ENCODE results near the gene GRAMD2B. TPM values are rescaled to one million over a fixed set of nuclear protein-coding genes. Genes with fewer than 3 reads are reported as not detected.

The GRAMD2B gene
- total RNA-seq, 3 donors from 2014 or later = 44.8 to 83.3 (median 55.6) TPM

DNA sequence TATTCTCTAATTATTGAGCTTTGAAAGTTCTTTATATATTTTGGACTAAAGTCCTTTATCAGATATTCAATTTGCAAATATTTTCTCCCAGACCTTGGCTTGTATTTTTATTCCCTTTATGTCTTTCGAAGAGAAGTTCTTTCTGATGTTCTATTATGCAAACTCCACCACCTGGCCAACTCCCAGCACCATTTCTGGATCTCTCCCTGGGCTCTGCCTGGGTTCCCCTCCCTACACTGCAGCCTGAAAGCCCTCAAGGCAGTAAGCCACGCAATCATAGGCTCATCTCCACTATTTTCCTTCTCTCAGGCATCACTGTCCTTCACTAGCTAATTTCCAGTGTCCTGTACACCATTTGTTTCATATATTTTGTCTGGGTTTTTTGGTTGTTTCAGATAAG, 76.1 kb downstream of the GRAMD2B start:
- no peaks in the 10 kb centered on the region for H3K9me3 ChIP-seq
- no peak overlapping the region for H3K4me3 ChIP-seq
- DNase-seq (no peak), ATAC-seq (no peak)
- H3K4me1 ChIP-seq (ENCODE audit: low read depth) = peaks cover 8% of the 10 kb centered on the region
- TF ChIP-seq, protein P1, sequence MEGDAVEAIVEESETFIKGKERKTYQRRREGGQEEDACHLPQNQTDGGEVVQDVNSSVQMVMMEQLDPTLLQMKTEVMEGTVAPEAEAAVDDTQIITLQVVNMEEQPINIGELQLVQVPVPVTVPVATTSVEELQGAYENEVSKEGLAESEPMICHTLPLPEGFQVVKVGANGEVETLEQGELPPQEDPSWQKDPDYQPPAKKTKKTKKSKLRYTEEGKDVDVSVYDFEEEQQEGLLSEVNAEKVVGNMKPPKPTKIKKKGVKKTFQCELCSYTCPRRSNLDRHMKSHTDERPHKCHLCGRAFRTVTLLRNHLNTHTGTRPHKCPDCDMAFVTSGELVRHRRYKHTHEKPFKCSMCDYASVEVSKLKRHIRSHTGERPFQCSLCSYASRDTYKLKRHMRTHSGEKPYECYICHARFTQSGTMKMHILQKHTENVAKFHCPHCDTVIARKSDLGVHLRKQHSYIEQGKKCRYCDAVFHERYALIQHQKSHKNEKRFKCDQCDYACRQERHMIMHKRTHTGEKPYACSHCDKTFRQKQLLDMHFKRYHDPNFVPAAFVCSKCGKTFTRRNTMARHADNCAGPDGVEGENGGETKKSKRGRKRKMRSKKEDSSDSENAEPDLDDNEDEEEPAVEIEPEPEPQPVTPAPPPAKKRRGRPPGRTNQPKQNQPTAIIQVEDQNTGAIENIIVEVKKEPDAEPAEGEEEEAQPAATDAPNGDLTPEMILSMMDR (IDR thresholded peaks at IDR 0.05) = no peak
- no peaks in the 10 kb centered on the region for H3K36me3 ChIP-seq (ENCODE audit: low read depth)
- intact Hi-C loops (cut with DNase I, micrococcal nuclease) = no loop called here

DNA sequence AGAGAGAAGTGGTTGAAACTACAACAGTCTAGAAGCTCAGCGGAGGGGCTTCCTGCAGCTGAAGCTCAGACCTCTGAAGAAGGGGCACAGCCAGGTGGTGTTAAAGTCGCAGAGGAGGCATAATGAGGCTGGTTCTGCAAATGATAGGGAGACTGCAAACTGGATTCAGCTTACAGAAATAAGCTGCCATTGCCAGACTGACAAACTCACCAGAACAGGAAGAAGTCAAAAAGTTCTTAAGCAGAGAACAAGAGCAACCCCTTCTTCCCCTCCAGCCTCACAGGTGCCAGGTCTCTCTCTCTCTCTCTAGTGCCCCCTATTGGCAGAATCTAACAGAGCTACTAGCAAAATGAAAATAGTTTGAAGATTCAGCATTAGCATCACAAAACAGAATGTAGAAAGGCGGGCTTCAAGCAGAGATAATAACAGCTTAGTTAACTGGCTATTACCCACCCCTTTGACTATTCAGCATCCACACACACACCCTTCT, 76.7 kb downstream of the GRAMD2B start:
- TF ChIP-seq, protein P1 (IDR thresholded peaks at IDR 0.05) = peak; percentile 32
- no peaks in the 10 kb centered on the region for H3K9me3 ChIP-seq
- H3K4me3 ChIP-seq = no peak overlapping the region
- no peaks in the 10 kb centered on the region for H3K36me3 ChIP-seq (ENCODE audit: low read depth)
- peak in 1 of 3 donors; percentile 50 for DNase-seq
- peaks cover 8% of the 10 kb centered on the region for H3K4me1 ChIP-seq (ENCODE audit: low read depth)
- intact Hi-C loops (cut with DNase I, micrococcal nuclease) = no loop called here
- ATAC-seq = peak; percentile 74

DNA sequence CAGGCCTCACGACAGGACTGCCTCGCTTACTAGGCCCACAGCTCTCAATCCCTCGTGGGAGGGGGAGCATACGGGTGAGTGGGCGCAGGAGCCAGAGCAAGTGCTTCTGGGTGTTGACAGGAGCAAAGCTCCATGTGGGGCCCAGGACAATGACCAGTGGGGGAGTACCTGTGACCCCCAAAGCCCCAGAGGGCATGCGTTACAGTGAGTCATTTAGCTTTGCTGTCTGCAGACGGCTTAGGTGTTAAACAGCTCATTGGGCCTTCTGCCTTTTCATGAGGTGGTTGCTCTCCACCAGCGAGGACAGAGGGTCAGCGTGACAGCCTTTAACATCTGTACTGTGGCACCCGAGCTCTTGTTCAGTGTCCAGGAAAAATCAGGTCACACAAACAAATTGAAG, 78.2 kb downstream of the GRAMD2B start:
- no peak for DNase-seq
- TF ChIP-seq, protein P1 (IDR thresholded peaks at IDR 0.05) = no peak
- ATAC-seq = no peak
- no peaks in the 10 kb centered on the region for H3K36me3 ChIP-seq (ENCODE audit: low read depth)
- intact Hi-C loops (cut with DNase I, micrococcal nuclease) = no loop called here
- peaks cover 8% of the 10 kb centered on the region for H3K4me1 ChIP-seq (ENCODE audit: low read depth)
- no peak overlapping the region for H3K4me3 ChIP-seq
- H3K9me3 ChIP-seq = no peaks in the 10 kb centered on the region

DNA sequence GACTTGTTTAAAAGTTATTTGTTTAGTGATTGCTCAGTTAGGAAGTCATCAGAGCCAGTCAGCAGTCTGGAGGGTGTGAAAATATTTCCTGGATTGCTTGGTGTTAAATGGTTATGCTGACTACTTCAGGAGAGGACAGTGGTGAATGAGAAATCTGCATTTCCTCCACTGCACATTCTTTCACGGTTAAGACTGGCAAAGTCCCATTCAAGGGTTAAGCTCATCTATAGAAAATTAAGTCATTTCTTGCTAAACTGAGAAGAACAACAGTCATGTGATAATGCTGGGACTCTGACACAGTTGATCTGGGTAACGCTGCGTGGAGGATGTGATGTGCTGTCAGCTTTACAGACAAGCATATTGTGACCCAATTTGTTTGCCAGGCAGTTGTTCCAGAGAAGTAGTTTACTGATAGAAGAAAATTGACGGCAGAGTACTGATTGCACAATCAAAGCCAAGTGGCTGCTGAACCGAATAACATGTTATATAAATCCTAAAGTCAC, 80.4 kb downstream of the GRAMD2B start:
- TF ChIP-seq, protein P1 (IDR thresholded peaks at IDR 0.05) = no peak
- intact Hi-C loops (cut with DNase I, micrococcal nuclease) = no loop called here
- DNase-seq (peak in 1 of 3 donors; percentile 27), ATAC-seq (peak; percentile 60)
- Histone ChIP-seq H3K4me3 (no peak overlapping the region), H3K36me3 (ENCODE audit: low read depth) (no peaks in the 10 kb centered on the region), H3K4me1 (ENCODE audit: low read depth) (peaks cover 8% of the 10 kb centered on the region), H3K9me3 (no peaks in the 10 kb centered on the region)

DNA sequence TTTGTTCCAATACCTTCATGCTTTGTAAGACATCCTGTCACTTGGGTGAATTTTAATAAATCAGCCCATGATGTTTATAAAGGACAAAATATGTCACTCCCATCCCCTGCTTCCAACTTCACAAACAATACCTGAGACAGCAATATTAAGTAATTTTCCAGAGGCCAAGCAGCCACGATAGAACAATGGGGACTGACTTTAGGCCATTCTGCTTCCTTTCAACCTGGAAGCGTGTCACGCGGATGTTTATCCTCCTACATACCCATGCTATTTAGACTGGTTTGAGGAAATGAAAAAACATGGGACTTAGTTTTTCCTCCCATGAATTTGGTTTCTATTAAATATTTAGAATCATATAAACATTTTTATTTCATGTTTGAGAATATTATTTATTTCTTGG, 82.9 kb downstream of the GRAMD2B start:
- intact Hi-C loops (cut with DNase I, micrococcal nuclease) = no loop called here
- Histone ChIP-seq H3K36me3 (ENCODE audit: low read depth) (no peaks in the 10 kb centered on the region), H3K4me1 (ENCODE audit: low read depth) (peaks cover 8% of the 10 kb centered on the region), H3K4me3 (no peak overlapping the region), H3K9me3 (no peaks in the 10 kb centered on the region)
- TF ChIP-seq, protein P1 (IDR thresholded peaks at IDR 0.05) = no peak
- ATAC-seq (no peak), DNase-seq (no peak)

All from mucosa of descending colon (tissue), 3 donors.